HG02623 (cell line): ENCODE data around the gene FASTKD2.
"Not testable (repeated sequence)": the region's sequence is repeated elsewhere in the genome, so short reads cannot be mapped to it uniquely, and the experiment has no call there.

Source experiments
- ATAC-seq: cut with Tn5 transposase; IDR thresholded peaks from one replicate; pipeline ENCODE4 v1.9.1; 2021; ENCODE audit warnings: moderate library complexity; ENCODE audit not compliant: unreplicated experiment

FASTKD2 gene

DNA sequence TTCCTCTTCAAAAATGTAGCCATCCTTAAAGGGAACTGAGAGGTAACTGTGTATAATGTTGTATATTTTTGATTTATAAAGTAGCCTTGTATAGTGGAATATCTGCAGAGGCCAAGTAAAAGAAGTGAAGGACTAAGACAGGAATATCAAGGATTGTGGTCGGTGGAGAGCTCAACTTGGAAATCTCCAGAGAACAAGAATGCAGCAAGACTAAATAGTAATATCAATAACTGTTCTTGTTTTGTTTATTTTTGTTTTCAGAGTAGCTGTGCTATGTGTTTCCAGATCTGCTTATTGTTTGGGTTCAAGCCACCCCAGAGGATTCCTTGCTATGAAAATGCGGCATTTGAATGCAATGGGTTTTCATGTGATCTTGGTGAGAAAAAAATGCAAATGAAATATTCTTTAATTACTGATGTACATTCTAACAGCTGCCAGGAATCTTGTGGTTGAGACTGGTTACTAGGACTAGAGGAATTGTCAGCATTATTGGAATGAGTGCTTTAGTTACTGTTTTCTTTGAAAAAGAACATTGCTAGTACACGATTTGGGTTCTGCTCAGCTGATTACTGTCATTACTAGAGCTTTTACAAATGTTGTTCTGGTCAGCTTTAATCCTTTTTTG lies 25.0 kb downstream of the FASTKD2 start:
- no peak for ATAC-seq

DNA sequence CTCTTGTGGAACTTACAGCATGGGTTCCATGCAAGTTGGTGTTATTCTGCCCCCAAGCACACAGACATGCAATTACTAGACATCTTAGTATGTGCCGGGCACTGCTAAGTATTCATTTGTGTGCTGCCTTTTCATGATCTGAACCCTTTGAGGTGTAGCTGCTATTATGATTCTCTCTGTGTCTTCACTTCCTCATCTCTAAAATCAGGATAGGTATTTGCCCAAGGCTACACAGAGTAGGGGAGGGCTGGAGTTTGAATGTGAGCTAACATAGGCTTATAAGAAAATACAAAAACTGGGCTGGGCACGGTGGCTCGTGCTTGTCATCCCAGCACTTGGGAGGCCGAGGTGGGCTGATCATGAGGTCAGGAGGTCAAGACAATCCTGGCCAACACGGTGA lies 27.2 kb downstream of the FASTKD2 start:
- no peak for ATAC-seq

DNA sequence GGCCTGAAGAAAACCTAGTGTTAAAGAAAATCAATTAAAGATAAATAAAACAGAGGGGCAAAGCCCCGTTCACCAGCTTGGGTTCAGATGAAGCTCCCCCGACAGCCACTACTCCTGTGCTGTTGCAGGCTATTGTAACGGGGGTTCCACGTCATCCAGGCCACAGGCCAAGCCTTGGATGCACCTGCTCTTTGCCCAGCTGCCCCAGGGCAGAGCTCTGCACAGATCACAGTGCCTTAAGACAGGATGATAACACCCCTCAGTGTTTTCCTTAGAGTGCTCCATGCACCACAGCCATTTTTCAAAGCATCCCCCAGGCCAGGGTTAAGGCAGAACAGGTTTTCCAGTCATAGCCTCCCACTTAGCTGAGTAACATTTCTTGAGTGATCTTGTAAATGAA lies 32.0 kb downstream of the FASTKD2 start:
- no peak for ATAC-seq

DNA sequence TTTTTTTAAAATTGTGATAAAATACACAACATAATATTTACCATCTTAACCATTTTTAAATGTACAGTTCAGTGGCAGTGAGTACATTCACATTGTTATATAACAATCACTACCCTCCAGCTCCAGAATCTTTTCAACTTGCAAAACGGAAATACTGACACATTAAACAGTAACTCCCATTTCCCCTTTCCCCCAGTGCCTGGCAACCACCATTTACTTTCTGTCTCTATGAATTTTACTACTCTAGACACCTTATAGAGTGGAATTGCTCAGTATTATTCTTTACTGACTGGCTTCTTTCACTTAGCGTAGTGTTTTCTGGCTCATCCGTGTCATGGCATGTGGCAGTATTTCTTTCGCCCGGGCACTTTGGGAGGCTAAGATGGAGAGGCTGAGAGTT lies 32.6 kb downstream of the FASTKD2 start:
- peak; percentile 45 for ATAC-seq

DNA sequence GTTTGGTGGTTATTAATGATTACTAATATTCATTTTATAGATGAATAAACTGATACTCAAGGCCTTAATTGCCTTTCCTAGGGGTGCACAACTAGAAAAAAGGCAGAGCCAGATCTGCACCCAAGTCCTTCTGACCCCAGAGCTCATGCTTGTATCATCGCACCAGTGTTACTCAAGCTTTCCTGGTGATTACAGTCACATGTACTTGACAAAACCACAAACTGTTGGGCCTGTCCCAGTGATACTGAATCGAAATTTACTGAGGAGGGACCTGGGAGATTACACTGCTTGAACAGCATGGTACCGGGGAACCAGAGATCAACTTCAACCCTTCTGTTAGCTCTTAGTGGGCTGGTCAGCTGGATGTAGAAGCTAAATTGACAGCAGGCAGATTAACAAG lies 33.7 kb downstream of the FASTKD2 start:
- no peak for ATAC-seq

DNA sequence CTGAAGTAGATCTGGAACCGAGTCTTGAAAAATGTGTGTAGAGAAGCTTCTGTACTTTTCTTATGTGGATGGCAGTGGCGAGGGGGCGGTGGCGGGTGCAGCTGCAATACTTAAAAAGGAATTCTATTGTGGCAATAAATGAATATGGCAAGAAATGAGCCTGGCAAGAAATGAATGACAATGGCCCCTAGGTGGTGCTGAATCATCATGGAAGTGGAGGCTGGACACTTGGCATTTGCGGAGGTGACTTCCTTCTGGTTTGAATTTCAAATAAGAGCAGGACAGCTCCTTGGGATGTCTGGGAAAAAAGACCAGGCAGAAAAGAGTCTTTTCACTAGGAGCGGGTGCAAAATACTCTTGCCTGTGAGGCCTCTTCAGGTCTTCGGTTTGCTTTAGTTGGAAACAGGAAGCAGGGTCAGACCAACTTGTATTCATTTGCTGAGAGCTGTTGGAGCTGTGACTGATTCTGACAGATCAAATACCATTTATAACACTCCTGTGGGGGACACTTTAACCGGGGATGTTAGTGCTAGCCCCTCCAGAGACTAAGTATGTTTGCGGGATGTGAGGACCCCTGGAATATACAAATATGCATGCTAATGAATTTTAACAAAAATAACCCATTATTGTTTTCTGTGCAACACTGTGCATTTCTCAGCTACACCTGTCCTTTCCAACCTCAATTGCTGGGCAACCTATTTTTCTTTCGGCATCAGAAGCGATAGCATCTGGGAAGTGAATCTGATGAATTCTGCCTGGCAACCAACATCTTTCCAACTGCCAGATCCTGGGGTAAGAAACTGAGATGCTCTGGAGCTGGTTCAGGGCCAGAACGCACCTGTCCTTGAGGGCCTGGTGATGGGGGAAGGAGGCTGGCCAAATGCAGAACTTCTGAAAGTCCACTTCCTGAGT lies 35.4 kb downstream of the FASTKD2 start:
- ATAC-seq: peak; percentile 56

DNA sequence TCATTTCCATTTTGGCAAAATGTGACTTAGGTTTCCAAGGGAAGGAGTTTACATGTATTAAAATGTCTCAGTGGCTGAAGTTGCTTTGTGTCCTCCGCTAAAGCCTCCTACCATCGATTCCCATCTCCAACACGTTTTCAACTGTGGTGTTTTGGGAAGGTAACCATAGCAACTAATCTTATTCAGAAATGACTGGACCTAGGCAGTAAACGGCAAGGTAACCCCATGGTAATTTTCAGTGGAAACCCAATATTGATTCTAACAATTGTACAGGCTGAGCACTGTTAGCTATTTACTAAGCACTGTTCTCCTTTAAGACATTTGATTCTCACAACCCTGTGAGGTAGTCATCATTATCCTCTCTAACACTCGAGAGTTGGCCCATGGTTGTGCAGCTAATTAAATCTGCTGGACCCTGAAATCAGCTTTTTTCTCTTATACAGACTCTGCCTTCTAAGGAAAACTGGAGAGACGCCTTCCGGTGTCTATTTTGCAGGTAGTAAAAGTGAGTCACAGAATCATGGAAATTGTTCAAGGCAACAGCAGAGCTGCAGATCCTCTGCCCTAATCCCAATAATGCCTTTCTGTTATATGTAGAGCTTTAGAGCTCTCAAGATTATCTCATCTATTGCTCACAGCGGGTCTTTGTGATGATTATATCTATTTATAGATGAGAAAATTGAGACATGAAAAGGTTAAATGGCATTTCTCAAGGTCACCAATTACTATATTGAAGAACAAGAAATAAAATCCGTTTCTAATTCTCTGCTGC lies 36.2 kb downstream of the FASTKD2 start:
- ATAC-seq: no peak

DNA sequence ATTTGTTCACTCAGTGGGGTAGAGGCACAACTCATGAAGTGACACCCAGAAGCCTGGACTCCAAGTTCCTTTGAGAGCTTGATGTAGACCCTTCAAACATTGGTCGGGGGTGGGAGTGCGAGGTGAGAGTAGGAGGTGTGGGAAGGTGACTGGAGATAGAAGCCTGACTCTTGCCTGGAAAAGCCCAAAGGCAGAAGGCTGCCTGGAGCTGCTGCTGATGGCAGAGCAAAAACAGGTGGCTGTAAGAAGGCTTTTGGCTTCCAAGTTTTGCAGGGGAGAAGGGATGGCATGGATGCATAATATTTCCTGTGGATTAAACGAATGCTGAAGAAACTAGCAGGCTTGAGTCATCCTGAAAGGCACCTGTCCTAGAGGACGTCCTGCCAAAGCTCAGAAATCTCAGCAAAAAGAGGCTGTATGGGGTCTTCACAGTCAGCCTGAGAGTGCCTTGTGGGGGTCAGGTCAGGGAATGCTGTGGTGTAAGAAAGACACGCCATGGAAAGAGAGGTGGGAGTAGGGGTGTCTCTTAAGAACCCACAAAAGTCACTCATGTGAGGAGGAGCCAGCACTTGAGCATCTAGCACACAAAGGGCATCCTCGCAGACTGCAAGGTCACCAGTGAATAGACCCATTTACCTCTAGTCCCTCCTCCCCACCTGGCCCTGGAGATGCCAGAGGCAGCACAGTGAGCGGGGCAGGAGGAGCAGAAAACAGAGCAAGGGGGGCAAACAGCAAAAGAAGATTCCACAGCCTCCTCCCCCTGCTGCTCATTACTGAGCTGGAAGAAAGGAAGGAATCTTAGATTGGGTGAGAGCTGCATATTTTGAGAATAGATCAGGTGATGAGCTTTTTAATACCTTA lies 37.5 kb downstream of the FASTKD2 start:
- ATAC-seq: no peak

DNA sequence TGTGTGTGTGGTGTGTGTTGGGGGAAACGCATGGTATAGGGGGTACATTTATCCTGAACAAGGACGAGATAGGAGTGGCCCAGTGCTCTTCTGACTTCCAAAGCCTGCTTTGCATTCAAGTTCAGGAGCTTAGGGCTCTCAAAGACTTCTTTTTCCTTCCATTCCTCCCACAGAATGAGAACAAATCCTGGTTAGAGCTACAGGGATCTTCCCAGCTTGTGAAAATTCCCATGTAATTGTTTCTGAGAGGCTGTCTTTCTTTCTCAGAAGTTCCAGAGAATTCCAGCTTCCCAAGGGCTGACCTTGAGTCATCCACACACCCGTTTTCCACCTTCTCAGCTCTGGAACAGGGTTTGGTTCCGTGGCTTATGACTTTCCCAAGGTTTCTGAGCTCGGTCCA lies 38.9 kb downstream of the FASTKD2 start:
- no peak for ATAC-seq

DNA sequence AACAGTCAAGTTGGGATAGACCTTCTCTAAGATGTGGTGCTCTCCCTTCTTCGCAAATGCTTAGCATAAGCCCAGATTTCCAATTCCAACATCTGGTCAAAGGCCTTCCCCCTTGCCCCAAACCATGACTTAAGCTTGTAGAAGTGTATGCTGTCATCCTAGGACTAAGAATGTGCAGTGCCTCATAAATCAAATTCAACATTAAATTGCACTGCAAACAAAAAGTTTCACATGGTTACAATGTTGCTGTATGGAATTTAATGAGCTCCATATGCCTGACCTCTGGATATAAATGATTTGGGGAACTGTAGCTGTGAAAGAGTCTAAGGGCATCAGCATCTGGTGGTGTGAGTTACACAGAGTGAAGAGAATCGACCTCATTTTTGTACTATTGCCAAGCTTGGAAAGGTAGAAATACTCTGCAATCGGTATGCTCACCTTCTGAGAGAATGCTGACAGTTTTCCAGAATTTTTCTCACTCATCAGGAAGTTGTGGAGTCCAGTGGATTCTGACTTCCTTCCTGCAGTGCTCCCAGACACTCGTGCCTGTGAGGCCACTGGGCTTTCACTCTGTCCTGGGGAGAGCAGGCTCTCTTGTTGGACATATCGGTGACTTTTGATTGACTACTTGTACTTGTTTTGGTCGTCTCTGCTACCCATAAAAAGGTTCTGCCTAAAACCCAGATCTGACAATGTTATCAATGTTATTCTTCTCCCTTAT lies 40.6 kb downstream of the FASTKD2 start:
- ATAC-seq: no peak

DNA sequence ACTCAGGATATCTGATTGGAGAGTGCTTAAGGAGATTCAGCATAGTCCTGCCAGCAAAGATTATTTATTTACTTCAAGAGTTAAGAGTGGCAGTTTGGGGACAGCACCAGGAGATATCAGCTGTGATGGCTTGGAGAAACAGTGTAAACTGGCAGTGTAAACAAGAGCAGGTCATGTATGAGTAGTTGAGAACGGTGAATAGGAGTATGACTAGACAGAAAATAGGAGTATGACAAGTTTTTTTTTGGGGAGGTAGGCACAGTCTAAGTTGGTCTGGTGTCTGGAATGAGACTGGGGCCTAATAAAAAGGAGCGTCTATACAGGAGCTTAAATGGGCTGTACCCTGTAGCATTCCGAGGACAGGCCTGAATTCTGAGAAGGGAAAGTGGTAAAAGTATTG lies 42.2 kb downstream of the FASTKD2 start:
- not testable (repeated sequence) for ATAC-seq

DNA sequence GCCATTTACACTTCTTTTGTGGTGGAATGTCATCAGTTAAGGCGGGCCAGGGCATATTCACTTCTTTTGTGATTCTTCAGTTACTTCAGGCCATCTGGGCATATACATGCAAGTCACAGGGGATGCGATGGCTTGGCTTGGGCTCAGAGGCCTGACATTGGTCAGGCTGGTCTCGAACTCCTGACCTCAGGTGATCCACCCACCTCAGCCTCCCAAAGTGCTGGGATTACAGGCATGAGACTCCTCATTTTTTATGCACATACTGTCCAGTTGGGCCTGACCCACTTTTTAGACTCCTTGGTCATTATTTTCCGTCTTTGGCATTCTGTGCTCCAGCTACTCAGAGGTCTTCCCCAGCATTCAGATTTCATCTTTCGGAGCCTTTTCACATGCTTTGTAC lies 47.1 kb downstream of the FASTKD2 start:
- not testable (repeated sequence) for ATAC-seq

DNA sequence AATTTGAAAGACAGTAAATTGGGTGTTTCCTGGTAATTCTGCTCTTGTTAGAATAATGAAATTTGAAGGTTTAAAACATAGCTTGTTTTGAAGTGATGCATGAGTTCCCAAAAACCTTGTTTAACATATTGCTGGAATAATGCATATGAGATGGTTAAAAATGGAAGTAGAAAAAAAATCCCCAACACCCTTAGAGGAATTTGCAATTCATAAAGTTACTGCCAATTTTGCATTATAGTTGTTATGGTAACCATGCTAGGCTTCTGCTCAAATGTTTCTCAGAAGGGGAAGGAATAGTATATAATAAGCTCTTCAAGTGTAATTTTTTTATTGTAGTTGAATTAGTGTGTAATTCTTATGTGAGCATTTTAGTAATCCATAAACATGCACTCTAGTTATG lies 49.1 kb downstream of the FASTKD2 start:
- no peak for ATAC-seq

DNA sequence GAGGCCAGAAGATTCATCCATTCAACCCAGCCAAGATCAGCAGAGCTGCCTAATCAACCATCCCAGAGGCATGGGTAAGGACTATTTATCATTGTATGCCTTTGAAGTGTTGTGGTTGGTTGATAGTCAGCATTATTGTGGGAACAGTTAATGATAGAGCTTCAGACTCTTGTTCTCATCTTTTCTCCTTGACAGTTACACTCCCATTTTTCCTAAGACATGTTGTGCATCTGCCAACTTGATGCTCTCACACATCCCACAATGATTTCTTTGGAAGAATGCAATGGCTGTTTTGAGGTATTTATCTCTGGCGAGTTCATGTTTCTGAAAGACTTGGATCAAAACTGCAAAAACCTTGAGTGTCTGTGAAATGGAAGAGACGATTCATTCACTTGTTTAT lies 55.4 kb downstream of the FASTKD2 start:
- ATAC-seq: no peak

DNA sequence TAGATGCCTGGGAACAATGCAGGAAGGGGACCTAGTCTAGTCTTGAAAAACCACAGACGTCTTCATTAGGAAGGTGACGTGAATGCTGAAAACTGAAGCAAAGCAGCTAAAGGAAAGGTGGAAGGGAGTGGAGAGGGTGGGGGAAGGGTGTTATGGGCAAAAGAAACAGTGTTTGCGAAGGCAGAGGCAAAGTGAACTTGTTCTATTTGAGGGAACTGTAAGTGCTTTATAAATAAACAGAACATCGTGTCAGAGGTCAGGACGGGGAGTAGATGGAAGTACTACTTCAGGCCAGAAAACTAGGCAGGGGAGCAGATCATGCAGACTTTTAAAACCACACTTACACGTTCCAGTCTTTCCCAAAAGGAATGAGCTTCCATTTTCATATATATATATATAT lies 57.8 kb downstream of the FASTKD2 start:
- no peak for ATAC-seq

DNA sequence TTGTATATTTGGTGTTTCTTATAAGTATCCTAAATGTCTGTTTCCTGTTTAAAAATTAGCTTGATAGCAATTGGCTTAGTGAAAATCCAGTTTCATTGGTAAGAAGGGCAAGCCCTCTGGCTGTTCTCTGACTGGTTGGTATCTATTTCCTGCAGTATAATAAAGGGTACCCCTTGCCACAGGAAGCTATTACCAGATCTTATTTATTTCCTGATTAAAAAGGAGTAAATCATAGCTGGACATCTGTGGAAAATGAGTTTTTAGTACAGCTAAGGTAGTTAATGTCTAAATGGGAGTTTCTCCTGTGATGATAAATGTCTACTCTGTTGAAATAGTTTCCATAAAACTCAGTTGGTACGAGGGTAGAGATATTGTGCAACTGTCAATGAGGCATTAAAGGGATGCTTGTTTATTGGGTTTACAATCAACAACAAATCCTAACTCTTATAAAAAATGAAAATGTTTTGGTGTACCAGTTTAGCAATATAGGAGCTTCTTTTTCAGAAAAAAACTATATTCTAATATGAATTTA lies 58.7 kb downstream of the FASTKD2 start:
- ATAC-seq: no peak

DNA sequence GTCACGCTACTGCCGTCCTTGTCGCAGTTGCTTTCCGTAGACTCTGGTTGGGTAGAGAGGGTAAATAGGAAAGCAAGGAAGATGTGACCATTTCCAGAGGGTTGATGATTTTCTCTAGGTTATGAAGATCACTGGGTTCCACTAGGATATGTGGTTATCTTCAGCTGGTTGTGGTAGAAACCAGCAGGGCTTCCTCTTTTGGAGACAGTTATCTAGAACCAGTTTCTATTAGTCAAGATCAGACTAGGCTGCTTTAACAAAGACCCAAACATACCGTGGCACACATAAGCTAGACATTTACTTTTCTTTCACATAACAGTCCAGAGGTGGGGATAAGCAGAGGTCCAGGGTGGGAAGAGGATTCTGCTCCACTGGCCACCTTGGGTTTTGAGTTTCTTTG lies 59.6 kb downstream of the FASTKD2 start:
- ATAC-seq: no peak

DNA sequence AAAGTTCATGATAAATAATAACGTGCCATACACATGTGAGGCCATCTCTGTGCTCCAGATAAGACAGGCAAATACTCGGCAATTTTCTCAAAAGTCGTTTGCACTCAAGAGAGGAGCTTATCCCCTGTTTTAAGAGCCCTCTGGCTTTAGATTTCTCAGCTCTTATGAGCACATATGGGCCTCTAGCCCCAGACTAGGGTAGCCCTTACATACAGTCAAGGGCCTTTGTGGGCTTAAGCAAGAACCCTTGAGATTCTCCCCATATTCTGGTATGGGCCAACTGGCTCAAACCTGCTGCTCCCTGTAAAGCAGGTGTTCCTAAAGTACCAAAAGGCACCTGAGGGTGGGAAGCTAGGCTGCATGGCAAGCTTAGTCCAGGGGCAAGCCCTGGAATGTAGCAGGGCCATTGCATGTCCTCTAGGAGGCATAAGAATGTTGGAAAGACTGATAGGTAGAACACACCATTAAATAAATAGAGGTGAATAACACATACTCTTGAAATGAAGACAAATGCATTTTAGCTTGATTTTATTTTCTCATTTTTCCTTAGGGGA lies 66.1 kb downstream of the FASTKD2 start:
- no peak for ATAC-seq

DNA sequence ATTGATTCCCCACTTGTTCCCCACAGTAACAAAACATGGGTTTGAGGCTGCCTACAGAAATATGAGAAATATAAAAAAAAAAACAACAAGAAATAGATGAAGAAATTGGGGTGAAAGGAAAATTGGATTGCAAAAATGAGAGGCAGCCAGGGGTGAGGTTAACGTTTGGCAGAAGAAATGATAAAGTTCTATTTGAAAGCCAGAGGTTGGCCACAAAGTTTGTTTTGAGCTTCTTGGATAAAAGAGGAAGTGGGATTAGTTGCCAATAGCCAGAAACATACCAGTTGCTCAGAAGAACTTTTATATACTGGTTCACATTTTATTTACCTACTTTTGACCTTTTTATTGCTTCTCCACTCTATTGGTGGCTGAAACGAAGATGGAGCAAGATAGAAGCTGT lies 67.5 kb downstream of the FASTKD2 start:
- no peak for ATAC-seq

DNA sequence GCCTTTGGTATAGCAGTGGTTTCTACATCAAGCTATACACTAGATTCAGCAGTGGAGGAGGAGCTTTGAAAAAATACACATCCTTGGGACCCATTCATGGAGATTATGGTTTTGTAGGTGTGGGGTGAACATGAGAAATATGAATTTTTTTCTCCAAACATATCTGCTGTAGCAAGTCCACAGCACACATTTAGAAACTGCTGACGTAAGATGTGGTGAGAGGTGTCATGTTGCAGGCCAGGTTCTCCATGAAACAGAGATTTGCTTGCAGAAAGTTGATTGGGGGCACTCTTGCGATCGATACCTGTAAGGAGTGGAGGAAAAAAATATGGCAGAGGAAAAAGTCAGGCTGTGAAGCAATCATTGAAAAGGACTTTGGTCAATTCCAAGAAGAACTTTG lies 67.9 kb downstream of the FASTKD2 start:
- ATAC-seq: no peak
